ENCODE data around the gene SLC10A7. TPM values are rescaled to one million over a fixed set of nuclear protein-coding genes. Genes with fewer than 3 reads are reported as not detected.
A peak's percentile ranks its signal among the peaks of the same experiment; 100 is the strongest.

Gene SLC10A7
- total and polyA plus RNA-seq, 7 experiments from 2014 or later, result 7.9 to 26.8 (median 15.0) TPM

- peaks cover 5 to 16% (median 10%) of the 10 kb centered on the region in 7 donors for H3K4me1 Mint-ChIP-seq
- CTCF ChIA-PET, result no interaction called here
- H3K36me3 Mint-ChIP-seq, result peaks cover 5 to 26% (median 9%) of the 10 kb centered on the region in 5 donors
- intact Hi-C loops (cut with micrococcal nuclease), result no loop called here
- Histone ChIP-seq H3K27me3 (ENCODE audit: control insufficient read depth in 2 of 2, insufficient read depth in 2 of 2, low read length in 2 of 2) (no peaks in the 10 kb centered on the region), H3K4me3 (ENCODE audit: low read length) (no peak overlapping the region), H3K27ac (ENCODE audit: low read depth, low read length) (no peak overlapping the region), H3K36me3 (ENCODE audit: control insufficient read depth in 2 of 3, insufficient read depth in 3 of 3, low read length in 3 of 3) (peaks cover 0 to 3% (median 0%) of the 10 kb centered on the region in 3 experiments), H3K4me1 (ENCODE audit: control insufficient read depth in 2 of 2, insufficient read depth in 2 of 2, low read length in 2 of 2) (peaks cover 0 to 5% of the 10 kb centered on the region in 2 donors), H3K9me3 (ENCODE audit: control insufficient read depth in 2 of 3, low read length in 3 of 3) (no peaks in the 10 kb centered on the region)
- POLR2A ChIA-PET, result no interaction called here
- H3K27me3 Mint-ChIP-seq, result no peaks in the 10 kb centered on the region
- DNase-seq, result no peak
- no peaks in the 10 kb centered on the region for H3K9me3 Mint-ChIP-seq
- no peak overlapping the region for H3K4me3 Mint-ChIP-seq
- no peak for ATAC-seq
- H3K27ac Mint-ChIP-seq, result no peak overlapping the region
These were observed 6.9 kb downstream of the SLC10A7 start for GRCh38 chr4:146514651-146515357.

- Mint-ChIP-seq H3K9me3 (no peaks in the 10 kb centered on the region), H3K27ac (no peak overlapping the region), H3K36me3 (peaks cover 7 to 38% (median 22%) of the 10 kb centered on the region in 5 donors), H3K4me3 (no peak overlapping the region), H3K27me3 (no peaks in the 10 kb centered on the region), H3K4me1 (peaks cover 3 to 14% (median 8%) of the 10 kb centered on the region in 7 donors)
- Histone ChIP-seq H3K36me3 (ENCODE audit: control insufficient read depth in 2 of 3, insufficient read depth in 3 of 3, low read length in 3 of 3) (peaks cover 0 to 3% (median 0%) of the 10 kb centered on the region in 3 experiments), H3K27ac (ENCODE audit: low read depth, low read length) (no peak overlapping the region), H3K9me3 (ENCODE audit: control insufficient read depth in 2 of 3, low read length in 3 of 3) (no peaks in the 10 kb centered on the region), H3K4me1 (ENCODE audit: control insufficient read depth in 2 of 2, insufficient read depth in 2 of 2, low read length in 2 of 2) (no peaks in the 10 kb centered on the region), H3K4me3 (ENCODE audit: low read length) (no peak overlapping the region), H3K27me3 (ENCODE audit: control insufficient read depth in 2 of 2, insufficient read depth in 2 of 2, low read length in 2 of 2) (no peaks in the 10 kb centered on the region)
- ChIA-PET CTCF (no interaction called here), POLR2A (no interaction called here)
- intact Hi-C loops (cut with micrococcal nuclease), result no loop called here
- ATAC-seq, result no peak
- DNase-seq, result no peak
These were observed 8.2 kb downstream of the SLC10A7 start for GRCh38 chr4:146513548-146513947.

- no peaks in the 10 kb centered on the region for H3K27me3 ChIP-seq (ENCODE audit: control insufficient read depth in 2 of 2, insufficient read depth in 2 of 2, low read length in 2 of 2)
- no peaks in the 10 kb centered on the region for H3K27me3 Mint-ChIP-seq
- no peak overlapping the region for H3K4me3 ChIP-seq (ENCODE audit: low read length)
- intact Hi-C loops (cut with micrococcal nuclease), result no loop called here
- H3K36me3 Mint-ChIP-seq, result peaks cover 19 to 48% (median 32%) of the 10 kb centered on the region in 5 donors
- peaks cover 0 to 2% (median 0%) of the 10 kb centered on the region in 11 donors for H3K9me3 Mint-ChIP-seq
- H3K4me1 Mint-ChIP-seq, result peaks cover 0 to 7% (median 2%) of the 10 kb centered on the region in 7 donors
- POLR2A ChIA-PET, result no interaction called here
- no peak overlapping the region for H3K27ac ChIP-seq (ENCODE audit: low read depth, low read length)
- no peak overlapping the region for H3K27ac Mint-ChIP-seq
- CTCF ChIA-PET, result no interaction called here
- H3K36me3 ChIP-seq (ENCODE audit: control insufficient read depth in 2 of 3, insufficient read depth in 3 of 3, low read length in 3 of 3), result peaks cover 0 to 3% (median 0%) of the 10 kb centered on the region in 3 experiments
- H3K9me3 ChIP-seq (ENCODE audit: control insufficient read depth in 2 of 3, low read length in 3 of 3), result no peaks in the 10 kb centered on the region
- peak; percentile 93 for ATAC-seq
- H3K4me1 ChIP-seq (ENCODE audit: control insufficient read depth in 2 of 2, insufficient read depth in 2 of 2, low read length in 2 of 2), result no peaks in the 10 kb centered on the region
- DNase-seq, result no peak
- no peak overlapping the region for H3K4me3 Mint-ChIP-seq
These were observed 10.4 kb downstream of the SLC10A7 start for GRCh38 chr4:146511381-146511780.

- no peak overlapping the region for H3K4me3 Mint-ChIP-seq
- Histone ChIP-seq H3K4me3 (ENCODE audit: low read length) (no peak overlapping the region), H3K4me1 (ENCODE audit: control insufficient read depth in 2 of 2, insufficient read depth in 2 of 2, low read length in 2 of 2) (no peaks in the 10 kb centered on the region), H3K9me3 (ENCODE audit: control insufficient read depth in 2 of 3, low read length in 3 of 3) (no peaks in the 10 kb centered on the region), H3K36me3 (ENCODE audit: control insufficient read depth in 2 of 3, insufficient read depth in 3 of 3, low read length in 3 of 3) (peaks cover 0 to 3% (median 0%) of the 10 kb centered on the region in 3 experiments), H3K27me3 (ENCODE audit: control insufficient read depth in 2 of 2, insufficient read depth in 2 of 2, low read length in 2 of 2) (no peaks in the 10 kb centered on the region), H3K27ac (ENCODE audit: low read depth, low read length) (no peak overlapping the region)
- ATAC-seq (no peak), DNase-seq (no peak)
- CTCF ChIA-PET, result no interaction called here
- no peaks in the 10 kb centered on the region for H3K27me3 Mint-ChIP-seq
- intact Hi-C loops (cut with micrococcal nuclease), result no loop called here
- H3K4me1 Mint-ChIP-seq, result peaks cover 0 to 8% (median 3%) of the 10 kb centered on the region in 7 donors
- POLR2A ChIA-PET, result no interaction called here
- H3K27ac Mint-ChIP-seq, result no peak overlapping the region
- peaks cover 0 to 2% (median 0%) of the 10 kb centered on the region in 11 donors for H3K9me3 Mint-ChIP-seq
- peaks cover 15 to 52% (median 32%) of the 10 kb centered on the region in 5 donors for H3K36me3 Mint-ChIP-seq
These were observed 10.8 kb downstream of the SLC10A7 start for GRCh38 chr4:146510942-146511341.

GRCh38 chr4:146508229-146508939 lies 13.4 kb downstream of the SLC10A7 start:
- POLR2A ChIA-PET, result no interaction called here
- CTCF ChIA-PET, result no interaction called here
- H3K36me3 Mint-ChIP-seq, result peaks cover 17 to 49% (median 29%) of the 10 kb centered on the region in 5 donors
- DNase-seq, result no peak
- Histone ChIP-seq H3K36me3 (ENCODE audit: control insufficient read depth in 2 of 3, insufficient read depth in 3 of 3, low read length in 3 of 3) (no peaks in the 10 kb centered on the region), H3K9me3 (ENCODE audit: control insufficient read depth in 2 of 3, low read length in 3 of 3) (no peaks in the 10 kb centered on the region), H3K27ac (ENCODE audit: low read depth, low read length) (no peak overlapping the region), H3K4me3 (ENCODE audit: low read length) (no peak overlapping the region), H3K27me3 (ENCODE audit: control insufficient read depth in 2 of 2, insufficient read depth in 2 of 2, low read length in 2 of 2) (no peaks in the 10 kb centered on the region), H3K4me1 (ENCODE audit: control insufficient read depth in 2 of 2, insufficient read depth in 2 of 2, low read length in 2 of 2) (no peaks in the 10 kb centered on the region)
- H3K4me3 Mint-ChIP-seq, result no peak overlapping the region
- H3K4me1 Mint-ChIP-seq, result peaks cover 0 to 7% (median 2%) of the 10 kb centered on the region in 7 donors
- intact Hi-C loops (cut with micrococcal nuclease), result no loop called here
- no peak for ATAC-seq
- H3K27me3 Mint-ChIP-seq, result no peaks in the 10 kb centered on the region
- H3K9me3 Mint-ChIP-seq, result peaks cover 0 to 2% (median 0%) of the 10 kb centered on the region in 11 donors
- H3K27ac Mint-ChIP-seq, result no peak overlapping the region

- Histone ChIP-seq H3K4me3 (ENCODE audit: low read length) (no peak overlapping the region), H3K36me3 (ENCODE audit: control insufficient read depth in 2 of 3, insufficient read depth in 3 of 3, low read length in 3 of 3) (no peaks in the 10 kb centered on the region), H3K27me3 (ENCODE audit: control insufficient read depth in 2 of 2, insufficient read depth in 2 of 2, low read length in 2 of 2) (no peaks in the 10 kb centered on the region), H3K27ac (ENCODE audit: low read depth, low read length) (no peak overlapping the region), H3K9me3 (ENCODE audit: control insufficient read depth in 2 of 3, low read length in 3 of 3) (no peaks in the 10 kb centered on the region), H3K4me1 (ENCODE audit: control insufficient read depth in 2 of 2, insufficient read depth in 2 of 2, low read length in 2 of 2) (no peaks in the 10 kb centered on the region)
- no peaks in the 10 kb centered on the region for H3K27me3 Mint-ChIP-seq
- no peak for ATAC-seq
- H3K9me3 Mint-ChIP-seq, result peaks cover 0 to 2% (median 0%) of the 10 kb centered on the region in 11 donors
- peaks cover 21 to 54% (median 33%) of the 10 kb centered on the region in 5 donors for H3K36me3 Mint-ChIP-seq
- H3K4me3 Mint-ChIP-seq, result no peak overlapping the region
- intact Hi-C loops (cut with micrococcal nuclease), result no loop called here
- H3K27ac Mint-ChIP-seq, result no peak overlapping the region
- DNase-seq, result no peak
- H3K4me1 Mint-ChIP-seq, result peaks cover 0 to 7% (median 2%) of the 10 kb centered on the region in 7 donors
- CTCF ChIA-PET, result no interaction called here
- POLR2A ChIA-PET, result no interaction called here
These were observed 14.1 kb downstream of the SLC10A7 start for GRCh38 chr4:146507632-146508031.

All from naive thymus-derived CD4-positive, alpha-beta T cell (primary cell).